Stimulated activated CD8-positive, alpha-beta memory T cell treated with anti-CD3 and anti-CD28 coated beads, Interleukin-7, amount 100 ng/mL, for 4 hours (primary cell): ENCODE results near the gene INTS1.
A peak's percentile ranks its signal among the peaks of the same experiment; 100 is the strongest.

ENCODE experiments used
- DNase-seq, 2 donors: peaks; one replicate each; pipeline ENCODE4 v3.0.0-alpha.2; 2020; ENCODE audit warnings: low read depth in 2 of 2

Gene INTS1

DNA sequence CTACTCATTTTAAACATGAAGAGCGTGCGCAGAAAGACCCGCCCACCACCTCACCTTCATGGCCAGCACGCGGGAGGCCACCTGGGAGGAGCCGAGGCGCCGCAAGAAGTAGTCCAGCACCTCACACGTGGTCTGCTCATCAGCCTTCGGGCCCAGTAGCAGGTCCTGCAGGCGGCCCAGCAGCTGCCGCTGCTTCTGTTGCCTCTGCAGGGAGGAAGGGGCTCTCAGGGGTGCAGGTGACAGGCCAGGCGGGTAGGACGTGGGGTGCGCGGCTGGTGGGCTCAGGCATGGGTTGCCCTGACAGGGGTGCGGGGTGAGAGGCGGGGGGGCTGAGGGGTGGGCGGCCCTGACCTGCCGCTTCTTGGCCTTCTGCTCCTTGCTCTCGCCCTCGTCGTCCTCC, 17.6 kb downstream of the INTS1 start:
- DNase-seq = no peak

DNA sequence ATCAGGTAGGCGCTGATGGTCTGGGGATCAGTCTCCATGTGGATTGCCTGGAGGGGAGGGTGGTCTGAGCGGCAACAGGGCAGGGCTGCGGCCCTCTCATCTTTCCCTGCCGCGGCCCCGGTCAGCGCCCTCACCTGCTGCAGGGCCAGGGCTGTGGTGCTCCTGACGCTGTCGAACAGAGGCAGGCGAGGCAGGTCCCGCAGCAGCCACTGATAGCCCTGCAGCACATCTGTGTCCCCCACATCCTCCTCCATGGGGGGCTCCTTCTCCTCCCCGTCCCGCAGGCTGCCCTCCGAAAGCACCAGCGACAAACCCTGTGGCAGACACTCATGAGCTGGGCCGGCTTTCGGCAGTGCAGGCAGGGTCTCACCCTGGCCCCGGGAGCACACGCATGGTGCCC, 19.0 kb downstream of the INTS1 start:
- DNase-seq = no peak

DNA sequence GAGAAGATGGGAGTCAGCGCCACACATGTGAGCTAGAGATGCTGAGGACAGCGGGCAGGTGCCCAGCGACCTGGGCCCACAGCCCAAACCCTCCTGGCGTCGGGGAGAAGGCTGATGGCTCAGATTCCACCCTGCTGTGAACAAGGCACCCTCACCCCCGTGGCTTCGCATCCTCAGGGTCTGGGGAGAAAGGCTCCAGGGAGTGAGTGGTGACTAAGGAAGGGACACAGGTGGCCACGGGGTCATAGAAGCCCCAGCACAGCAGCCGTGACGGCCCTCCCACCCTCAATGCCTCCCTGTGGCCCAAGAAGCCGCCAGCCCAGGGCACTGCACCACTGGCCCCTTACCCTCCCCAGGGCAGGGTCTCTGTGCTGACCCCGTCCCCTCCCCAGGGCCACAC, 19.6 kb downstream of the INTS1 start:
- no peak for DNase-seq

DNA sequence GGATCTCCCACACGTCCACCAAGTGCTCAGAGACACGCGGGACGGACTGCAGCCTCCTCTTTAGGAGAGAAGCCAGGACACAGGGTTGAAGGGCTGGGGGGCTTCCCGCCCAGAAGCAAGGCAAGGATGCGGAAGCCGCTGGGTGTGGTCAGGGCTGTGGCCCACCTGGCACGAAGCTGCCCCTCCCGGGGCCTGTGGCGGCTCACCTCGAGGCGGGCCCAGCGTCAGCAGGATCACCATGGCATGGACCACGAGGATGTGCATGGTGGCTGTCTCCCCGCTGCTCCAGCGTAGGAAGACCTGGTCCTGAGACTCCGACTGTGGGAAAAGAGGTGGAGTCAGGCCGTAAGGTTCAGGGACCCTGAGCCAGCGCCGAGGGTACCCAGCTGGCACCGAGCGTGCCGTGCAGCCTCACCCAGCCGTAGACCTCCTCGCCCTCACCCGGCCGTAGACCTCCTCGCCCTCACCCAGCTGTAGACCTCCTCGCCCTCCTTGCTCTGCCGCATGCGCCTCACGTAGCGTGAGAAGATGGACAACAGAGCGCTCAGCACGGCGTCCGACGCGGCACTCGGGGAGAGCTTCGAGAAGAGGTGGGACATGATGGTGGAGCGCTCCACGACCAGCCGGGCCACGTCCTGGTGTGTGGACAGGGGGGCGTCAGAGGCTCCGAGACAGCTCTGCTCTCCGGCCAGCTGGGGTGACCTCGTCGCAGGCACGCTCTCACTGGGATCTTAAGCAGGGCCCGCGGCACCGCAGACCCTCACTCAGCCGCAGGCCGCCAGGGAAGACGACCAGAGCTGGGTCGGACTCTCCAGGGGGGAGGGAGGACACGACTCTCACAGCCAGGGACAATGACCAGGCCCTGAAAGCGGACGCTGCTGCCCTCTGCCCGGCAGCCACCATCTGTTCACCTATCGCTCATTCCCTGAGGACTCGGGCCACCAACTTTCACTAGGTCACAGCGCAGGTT, 20.4 kb downstream of the INTS1 start:
- DNase-seq = no peak

DNA sequence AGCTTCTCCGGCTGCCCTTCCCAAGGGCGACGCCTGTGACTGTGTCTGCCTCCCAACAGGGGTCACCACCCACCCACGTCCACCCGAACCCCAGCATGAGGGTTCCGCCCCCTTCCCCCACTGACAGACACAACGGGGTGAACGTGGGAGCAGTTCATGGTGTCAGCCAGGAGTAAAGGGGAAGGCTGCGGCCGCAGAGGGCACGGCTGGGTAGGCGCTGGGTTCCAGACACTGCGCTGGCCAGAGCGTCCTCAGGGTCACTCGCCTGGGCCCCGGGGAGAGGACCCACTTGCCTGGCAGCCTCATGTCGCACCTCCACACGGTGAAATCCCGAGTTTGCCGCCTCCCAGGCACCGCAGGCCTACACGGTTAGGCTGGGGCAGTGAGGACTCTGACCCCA, 21.1 kb downstream of the INTS1 start:
- DNase-seq = no peak

DNA sequence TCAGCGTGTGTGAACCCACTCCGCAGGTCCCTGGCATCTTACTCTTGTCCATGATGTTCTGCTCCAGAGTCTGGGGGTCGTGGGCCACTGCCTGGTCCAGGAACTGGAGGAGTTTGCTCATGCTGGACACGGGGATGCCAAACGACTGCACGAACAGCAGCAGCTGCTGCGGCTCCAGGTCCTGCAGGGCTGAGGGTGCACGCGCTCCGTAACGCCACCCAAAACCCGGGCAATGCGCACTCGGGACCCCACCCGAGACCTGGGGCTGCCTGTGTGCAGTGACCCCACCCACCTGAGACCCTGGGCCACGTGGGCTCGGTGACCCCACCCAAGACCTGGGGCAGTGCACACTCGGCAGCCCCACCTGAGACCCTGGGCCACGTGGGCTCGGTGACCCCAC, 22.9 kb downstream of the INTS1 start:
- DNase-seq = no peak

DNA sequence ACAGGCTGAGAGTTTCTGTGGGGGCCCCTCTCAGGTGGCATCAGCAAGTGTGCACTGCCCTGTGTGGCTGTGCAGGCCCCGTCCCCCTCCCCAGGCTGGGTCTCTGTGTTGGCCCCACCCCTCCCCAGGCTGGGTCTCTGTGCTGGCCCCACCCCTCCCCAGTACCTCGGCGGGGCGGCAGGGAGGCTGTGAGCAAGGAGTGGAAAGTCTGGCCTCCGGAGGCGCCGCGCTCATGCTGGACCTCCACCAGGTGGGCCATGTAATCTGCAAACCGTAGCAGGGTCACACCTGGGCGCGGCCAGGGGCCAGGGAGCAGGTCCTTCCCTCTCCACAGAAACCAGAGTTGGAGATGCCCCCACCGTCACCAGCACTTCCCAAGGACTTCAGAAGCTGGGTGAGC, 23.5 kb downstream of the INTS1 start:
- DNase-seq = no peak

DNA sequence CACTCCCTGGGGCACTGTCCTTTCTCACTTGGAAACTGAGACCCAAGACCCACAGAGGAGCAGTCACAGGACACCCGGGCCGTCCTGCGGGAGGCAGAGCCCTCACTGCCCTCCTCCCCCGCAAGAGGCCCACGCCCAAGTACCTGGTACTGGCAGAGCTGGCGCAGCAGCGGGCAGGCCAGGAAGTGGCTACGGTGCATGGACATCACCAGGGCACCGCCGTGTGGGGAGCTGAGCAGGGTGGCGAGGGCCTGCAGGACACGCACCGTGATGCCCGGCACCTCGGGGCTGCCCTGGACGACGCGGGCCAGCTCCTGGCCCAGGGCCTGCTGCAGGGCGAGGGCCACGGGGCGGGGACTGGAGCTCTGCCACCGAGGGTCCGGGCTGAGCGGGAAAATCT, 24.9 kb downstream of the INTS1 start:
- no peak for DNase-seq

DNA sequence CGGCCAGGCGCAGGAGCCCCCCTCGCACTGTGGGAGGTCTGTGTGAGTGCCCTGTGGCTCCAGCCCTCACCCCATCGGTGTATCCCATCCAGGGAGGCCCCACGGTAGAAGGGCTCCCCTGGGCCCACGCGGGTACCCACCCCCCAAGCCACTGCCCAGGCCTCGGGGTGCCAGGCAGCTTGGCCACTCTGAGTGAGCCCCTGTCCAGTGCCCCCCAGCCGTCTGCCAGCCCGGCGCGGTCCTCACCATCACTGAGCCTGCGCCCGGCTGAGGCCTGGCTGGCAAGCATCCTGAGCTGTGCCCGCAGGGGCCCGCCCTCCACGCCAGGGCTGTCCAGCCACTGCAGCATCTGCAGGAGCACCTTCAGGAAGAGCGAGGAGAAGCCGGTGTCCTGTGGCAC, 25.7 kb downstream of the INTS1 start:
- no peak for DNase-seq

DNA sequence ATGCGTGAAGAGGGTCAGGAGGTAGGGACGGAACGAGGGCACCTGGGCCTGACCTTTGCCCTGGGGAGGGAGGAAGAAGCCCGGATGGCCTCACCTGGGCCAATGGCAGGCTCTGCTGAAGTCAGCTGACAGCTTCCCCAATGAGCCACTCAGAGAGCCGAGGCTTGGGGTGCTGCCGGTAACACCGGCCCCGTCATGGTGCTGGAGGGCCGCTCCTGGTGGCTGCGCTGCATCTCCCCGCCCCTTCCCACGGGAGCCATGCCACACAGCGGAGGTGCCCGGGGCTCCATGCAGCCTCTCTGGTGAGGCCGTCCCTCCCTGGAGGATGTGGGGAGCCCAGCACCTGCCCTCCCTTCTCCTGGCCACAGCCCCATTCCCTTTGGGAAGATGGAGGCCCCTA, 27.3 kb downstream of the INTS1 start:
- DNase-seq = no peak

DNA sequence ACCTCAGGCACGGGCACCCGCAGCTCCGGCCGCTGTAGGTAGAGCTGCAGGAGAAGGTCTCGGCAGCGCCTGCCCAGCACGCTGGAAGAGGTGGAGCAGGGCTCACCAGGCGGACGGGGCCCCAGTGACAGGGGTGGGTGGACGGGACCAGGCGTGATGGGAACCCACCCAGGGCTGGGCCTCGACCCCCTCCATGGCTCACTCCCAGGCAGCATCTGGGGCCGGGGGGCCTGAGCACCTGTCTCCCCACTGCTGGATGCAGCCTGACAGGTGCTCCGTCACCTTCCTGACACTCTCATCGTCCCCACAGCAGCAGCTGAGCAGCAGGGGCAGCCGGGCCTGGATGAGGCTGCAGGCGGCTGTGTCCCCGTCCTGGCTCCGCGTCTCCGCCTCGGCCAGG, 28.2 kb downstream of the INTS1 start:
- DNase-seq = no peak

DNA sequence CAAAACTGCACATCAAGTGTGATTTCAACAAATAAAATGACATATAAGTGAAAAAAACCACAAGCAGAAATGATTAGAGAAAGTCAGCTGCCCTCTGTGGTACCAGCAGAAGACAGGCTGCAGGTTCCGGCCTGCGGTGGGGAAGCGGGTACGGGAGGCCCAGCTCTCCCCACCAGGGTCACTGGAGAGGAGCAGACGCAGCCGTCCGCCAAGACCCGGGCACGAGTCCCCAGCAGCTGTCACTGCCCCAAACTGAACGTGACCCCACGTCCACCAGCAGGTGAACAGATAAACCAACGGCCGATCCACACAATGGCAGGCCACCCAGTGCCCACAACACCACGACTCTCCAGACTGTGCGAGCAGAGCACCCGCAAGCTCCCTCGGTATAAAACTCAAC, 28.8 kb downstream of the INTS1 start:
- no peak for DNase-seq

DNA sequence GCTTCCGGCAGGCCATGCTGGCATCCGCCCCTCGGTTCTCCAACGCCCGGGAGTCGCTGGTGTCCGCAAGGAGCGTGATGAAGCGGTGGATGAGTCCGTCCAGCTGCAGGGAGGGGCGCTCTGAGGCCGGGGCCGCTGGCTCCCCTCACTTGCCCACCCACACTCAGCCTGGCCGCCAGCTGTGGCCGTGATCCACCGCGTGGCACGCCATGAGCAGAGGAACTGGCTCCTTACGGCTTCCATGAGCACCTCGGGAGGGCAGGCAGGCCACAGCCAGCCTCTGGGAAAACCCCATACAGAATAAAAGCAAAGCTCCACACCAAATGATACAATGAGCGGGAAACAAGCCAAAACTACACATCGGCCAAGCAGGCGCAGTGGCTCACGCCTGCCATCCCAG, 29.5 kb downstream of the INTS1 start:
- DNase-seq = no peak

DNA sequence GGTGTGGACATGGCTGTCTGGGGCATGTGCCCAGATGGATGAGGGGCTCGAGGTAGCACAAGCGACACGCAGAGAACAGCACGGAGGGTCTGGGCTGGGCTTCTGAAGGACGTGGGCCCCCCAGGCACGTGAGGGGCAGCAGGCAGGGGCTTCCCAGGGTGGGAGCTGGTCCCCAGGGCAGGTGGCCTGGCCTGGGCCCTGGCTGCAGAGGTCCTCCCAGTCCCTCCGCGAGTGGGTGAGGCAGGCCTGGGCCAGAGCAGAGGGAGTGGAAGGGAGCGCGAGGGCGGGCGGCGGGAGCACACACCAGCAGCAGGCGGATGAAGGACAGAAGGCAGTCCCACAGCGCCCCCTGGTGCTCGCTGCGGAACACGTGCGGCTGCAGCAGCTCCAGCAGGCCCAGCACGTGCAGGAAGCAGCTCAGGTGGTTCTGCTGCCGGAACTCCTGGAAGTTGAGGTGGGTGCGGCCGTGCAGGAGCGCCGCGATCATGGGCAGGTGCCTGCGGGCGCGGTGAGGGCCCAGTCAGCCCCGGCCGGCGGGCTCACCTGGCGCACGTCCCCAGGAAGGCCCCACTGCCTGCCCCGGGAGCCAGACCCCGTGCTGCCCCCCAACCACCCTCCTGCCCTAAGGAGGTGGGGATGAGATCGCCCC, 30.2 kb downstream of the INTS1 start:
- DNase-seq = peak; percentile 60 to 74

DNA sequence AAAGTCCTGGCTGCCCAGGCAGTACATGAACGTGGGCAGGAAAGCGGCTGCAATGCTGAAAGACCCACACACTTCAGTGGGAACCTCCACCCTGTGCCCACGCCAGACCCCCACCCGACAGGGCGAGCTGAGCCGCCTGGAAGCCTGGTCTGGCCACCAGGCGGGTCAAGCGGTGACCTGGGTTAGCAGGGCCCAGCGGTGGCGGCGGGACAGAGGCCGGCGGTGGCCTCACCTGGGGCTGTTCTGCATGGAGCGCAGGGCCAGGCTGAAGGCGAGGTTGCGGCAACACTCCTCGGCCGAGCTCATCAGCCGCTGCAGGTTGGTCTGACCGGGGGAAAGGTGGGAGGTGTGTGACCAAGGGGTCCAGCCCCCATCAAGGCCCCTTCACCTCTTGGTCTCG, 33.3 kb downstream of the INTS1 start:
- no peak for DNase-seq

DNA sequence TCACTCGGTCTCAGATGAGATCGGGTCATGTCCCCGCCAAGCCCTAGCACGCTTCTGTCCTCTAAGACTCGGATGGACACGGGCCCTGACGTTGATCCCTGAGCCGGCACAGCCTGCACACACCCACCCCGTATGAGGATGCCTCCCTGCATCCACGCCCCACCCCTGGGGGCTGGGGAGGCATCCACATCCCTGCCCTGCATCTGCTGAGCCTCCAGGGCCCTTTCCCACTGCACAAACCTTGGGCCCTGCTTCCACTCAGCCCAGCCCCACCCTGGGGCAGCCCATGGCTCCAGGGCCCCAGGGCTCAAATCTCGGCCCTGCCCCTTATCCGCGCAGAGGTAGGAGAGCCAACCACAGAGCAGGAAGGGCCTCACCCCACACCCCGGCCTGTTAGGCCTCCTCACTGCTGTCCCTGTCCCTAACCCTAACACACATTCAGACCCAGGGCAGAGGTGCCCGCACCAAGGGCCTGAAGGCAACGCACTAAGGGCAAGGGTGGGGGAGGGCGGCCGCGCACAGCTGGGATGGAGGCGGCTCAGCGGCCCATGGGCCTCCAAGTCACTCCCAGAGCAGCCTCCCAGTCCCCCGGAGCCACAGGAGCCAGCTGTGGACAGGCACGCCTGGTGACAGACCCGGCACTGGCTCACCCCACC, 35.4 kb downstream of the INTS1 start:
- no peak for DNase-seq

DNA sequence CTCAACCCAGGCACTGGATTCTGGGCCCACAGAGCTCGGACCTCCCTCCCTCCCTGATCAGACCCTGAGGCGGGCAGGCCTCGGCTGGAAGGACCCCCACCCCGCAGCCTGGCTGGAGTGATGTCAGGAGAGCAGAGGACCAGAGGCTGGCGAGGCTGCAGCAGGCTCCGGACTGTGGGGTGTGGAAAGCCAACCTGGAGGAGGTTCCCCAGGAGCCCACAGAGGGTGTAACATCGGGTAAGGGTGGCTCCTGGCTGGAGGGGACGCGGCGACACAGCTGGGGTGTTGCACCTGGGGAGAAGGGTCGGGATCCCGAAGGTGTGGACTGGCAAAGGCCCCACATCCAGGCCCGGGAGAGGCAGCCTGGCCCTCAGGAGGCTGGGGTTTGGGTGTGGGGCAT, 36.0 kb downstream of the INTS1 start:
- DNase-seq = no peak

DNA sequence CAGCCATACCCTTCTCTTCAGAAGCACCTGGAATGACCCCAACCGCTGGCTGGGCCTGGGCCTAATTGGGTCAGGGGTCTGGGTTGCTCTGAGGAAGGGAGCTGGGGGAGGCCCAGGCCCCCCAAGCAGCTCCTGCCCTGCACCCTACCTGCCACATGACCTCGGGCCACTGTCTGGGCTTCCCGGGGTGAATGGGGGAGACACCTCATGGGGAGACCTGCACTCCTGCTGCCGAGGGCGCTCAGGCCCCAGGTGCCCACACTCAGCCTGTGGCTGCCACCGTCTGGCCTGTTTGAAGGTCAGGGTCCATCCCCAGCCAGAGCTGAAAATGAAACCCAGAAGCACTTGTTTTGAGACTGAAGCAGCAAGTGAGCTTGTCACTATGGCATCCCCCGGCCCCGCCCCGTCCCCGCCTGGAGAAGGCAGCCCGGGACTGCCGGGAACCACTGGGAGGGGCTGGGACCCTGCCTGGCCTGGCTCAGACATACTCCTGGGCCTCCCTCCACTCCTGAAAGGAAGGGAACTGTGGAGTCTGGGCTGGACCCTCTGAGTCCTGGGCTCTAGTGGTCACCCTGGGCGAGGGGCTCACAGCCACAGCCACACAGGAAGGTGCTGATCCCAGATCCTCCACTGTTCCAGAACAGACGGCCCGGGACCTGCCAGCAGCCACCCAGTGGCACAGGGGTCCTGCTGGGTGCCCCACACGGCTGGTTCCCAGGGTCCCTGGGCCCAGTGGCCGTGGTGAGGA, 37.5 kb downstream of the INTS1 start:
- DNase-seq = no peak

DNA sequence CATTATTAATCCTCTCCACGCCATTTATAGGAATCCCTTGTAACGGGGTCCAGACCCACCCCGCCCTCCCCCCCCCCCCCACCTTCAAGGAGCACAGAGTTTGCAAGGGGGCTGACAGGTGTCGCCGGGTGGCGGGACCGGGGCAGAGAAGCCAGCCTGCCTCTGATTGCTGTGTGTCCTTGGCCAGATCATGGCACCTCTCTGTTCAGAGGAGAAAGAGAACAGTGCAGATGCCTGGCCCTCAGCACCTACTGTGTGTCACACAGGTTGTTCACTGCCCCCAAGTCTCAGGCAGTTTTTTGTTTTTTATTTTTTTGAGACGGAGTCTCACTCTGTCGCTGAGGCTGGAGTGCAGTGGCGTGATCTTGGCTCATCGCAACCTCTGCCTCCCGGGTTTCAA, 39.5 kb downstream of the INTS1 start:
- DNase-seq = no peak

DNA sequence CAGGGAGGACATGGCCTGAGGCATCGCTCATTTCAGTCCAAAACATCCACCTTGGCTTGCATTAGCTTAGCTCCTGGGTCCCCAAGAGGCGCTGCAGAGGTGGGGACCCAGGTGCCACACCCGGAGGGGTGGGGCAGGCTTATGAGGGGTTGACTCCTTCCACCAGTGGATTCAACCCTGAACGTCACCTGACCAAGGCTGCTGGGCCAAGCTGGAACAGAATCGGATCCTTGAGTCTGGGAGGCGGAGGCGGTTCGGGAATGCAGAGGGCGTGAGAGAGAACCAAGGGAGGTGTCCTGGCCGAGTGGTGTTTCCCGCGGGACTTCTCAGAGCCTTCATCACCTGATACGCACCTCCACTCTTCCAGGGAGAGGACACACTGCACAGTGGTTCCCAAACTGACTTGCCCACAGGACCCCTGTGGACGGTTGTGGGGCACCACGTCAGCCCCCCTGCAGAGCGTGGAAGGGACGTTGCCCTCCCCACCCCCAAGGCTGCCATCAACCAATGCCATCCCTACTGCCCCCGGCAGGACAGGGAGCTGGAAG, 40.4 kb downstream of the INTS1 start:
- no peak for DNase-seq

DNA sequence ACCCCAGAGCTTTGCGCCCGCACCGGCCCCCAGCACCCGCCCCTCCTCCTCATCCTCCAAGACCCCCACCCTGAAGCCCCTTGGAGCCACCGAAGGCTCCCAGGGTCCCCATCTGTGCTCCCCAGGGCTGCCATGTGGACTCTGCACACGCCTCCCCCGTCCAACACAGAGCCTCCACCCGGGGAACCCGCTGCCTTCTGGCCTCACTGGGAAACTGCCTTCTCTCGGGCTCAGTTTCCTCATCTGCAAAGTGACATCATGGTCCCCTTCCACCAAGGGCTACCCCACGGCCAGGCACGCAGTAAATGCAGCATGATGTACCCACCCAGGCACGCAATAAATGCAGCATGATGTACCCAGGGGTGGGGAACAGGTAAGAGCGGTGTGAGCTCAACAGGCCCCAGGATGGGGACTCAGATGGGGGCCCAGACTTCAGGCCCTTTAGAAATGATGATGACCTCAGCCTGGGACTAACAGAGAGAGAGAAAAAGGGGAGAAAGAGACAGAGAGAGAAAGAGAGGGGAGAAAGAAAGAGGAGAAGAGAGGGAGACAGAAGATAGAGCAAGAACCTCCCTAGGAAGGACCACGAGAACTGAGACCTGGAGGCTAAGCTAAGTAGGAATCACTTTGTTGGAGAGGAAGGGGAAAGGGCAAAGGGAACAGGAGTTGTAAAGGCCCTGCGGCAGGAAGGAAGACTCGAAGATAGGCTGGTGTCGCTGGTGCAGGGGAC, 42.4 kb downstream of the INTS1 start:
- no peak for DNase-seq
